Osteocyte (in vitro differentiated cells): ENCODE data around the gene BST2. TPM values are rescaled to one million over a fixed set of nuclear protein-coding genes. Genes with fewer than 3 reads are reported as not detected.

Experiments
- DNase-seq: peaks from one replicate; pipeline ENCODE4 v3.0.0; 2021; ENCODE audit warnings: mixed read lengths; ENCODE audit not compliant: unreplicated experiment; ENCODE audit errors: extremely low spot score
- H3K27ac Mint-ChIP-seq: one replicate; pipeline ENCODE4 v1.8.0; 2021; ENCODE audit warnings: mild to moderate bottlenecking, mixed read lengths; ENCODE audit not compliant: unreplicated experiment
- H3K27me3 Mint-ChIP-seq: one replicate; pipeline ENCODE4 v1.8.0; 2021; ENCODE audit warnings: mixed read lengths; ENCODE audit not compliant: unreplicated experiment
- H3K36me3 Mint-ChIP-seq: one replicate; pipeline ENCODE4 v1.8.0; 2021; ENCODE audit warnings: mixed read lengths; ENCODE audit not compliant: unreplicated experiment
- H3K4me1 Mint-ChIP-seq: one replicate; pipeline ENCODE4 v1.8.0; 2021; ENCODE audit warnings: mixed read lengths; ENCODE audit not compliant: unreplicated experiment
- H3K4me3 Mint-ChIP-seq: one replicate; pipeline ENCODE4 v1.8.0; 2021; ENCODE audit warnings: mild to moderate bottlenecking, moderate library complexity, mixed read lengths; ENCODE audit not compliant: unreplicated experiment
- H3K9me3 Mint-ChIP-seq: one replicate; pipeline ENCODE4 v1.8.0; 2021; ENCODE audit warnings: mixed read lengths; ENCODE audit not compliant: unreplicated experiment
- CTCF ChIP-seq: fragments of 200-600 bp; sonication (generic); IDR thresholded peaks from 2 replicates; pipeline ENCODE4 v1.5.0; 2021; ENCODE audit warnings: antibody characterized with exemption, mild to moderate bottlenecking, moderate library complexity
- long read RNA-seq: library from polyadenylated mRNA; unstranded; transcript quantifications from one replicate; pipeline ENCODE4 v2.0.0, GENCODE V29; 2021
- total RNA-seq: library from RNA; stranded (reverse); gene quantifications from 2 replicates; pipeline ENCODE4 v1.2.1, GENCODE V29; 2021

Gene BST2, protein sequence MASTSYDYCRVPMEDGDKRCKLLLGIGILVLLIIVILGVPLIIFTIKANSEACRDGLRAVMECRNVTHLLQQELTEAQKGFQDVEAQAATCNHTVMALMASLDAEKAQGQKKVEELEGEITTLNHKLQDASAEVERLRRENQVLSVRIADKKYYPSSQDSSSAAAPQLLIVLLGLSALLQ
- total RNA-seq: 1.8 and 2.3 TPM in 2 replicates
- long read RNA-seq, partial matches to known transcripts: 0 of 2 reads
- long read RNA-seq, other reads (novel, unspliced or antisense): 0 of 2 reads

GRCh38 chr19:17405250-17406045 lies at the start of gene BST2:
TSS of gene BST2 (minus strand) at chr19:17405630. CDS start at chr19:17405575, 55 bp downstream.
- no peak for DNase-seq
- Mint-ChIP-seq H3K36me3 (no peaks in the 10 kb centered on the region), H3K4me3 (no peak within 1 kb of the TSS), H3K9me3 (no peaks in the 10 kb centered on the region), H3K27ac (peak within 1 kb of the TSS; percentile 47), H3K4me1 (peaks cover 18% of the 10 kb centered on the region), H3K27me3 (peaks cover 4% of the 10 kb centered on the region)
- no peak for TF ChIP-seq CTCF

GRCh38 chr19:17454576-17455071 lies 49.2 kb upstream of the BST2 start:
- Mint-ChIP-seq H3K27ac (no peak overlapping the region), H3K9me3 (no peaks in the 10 kb centered on the region), H3K4me1 (peaks cover 11% of the 10 kb centered on the region), H3K27me3 (peaks cover 32% of the 10 kb centered on the region), H3K4me3 (no peak overlapping the region), H3K36me3 (no peaks in the 10 kb centered on the region)
- TF ChIP-seq CTCF: no peak
- no peak for DNase-seq

- peaks cover 10% of the 10 kb centered on the region for H3K4me1 Mint-ChIP-seq
- no peak overlapping the region for H3K27ac Mint-ChIP-seq
- DNase-seq: no peak
- H3K4me3 Mint-ChIP-seq: no peak overlapping the region
- no peak for TF ChIP-seq CTCF
- H3K9me3 Mint-ChIP-seq: no peaks in the 10 kb centered on the region
- peaks cover 34% of the 10 kb centered on the region for H3K27me3 Mint-ChIP-seq
- no peaks in the 10 kb centered on the region for H3K36me3 Mint-ChIP-seq
Measured at GRCh38 chr19:17451820-17452219, 46.4 kb upstream of the BST2 start.

DNA sequence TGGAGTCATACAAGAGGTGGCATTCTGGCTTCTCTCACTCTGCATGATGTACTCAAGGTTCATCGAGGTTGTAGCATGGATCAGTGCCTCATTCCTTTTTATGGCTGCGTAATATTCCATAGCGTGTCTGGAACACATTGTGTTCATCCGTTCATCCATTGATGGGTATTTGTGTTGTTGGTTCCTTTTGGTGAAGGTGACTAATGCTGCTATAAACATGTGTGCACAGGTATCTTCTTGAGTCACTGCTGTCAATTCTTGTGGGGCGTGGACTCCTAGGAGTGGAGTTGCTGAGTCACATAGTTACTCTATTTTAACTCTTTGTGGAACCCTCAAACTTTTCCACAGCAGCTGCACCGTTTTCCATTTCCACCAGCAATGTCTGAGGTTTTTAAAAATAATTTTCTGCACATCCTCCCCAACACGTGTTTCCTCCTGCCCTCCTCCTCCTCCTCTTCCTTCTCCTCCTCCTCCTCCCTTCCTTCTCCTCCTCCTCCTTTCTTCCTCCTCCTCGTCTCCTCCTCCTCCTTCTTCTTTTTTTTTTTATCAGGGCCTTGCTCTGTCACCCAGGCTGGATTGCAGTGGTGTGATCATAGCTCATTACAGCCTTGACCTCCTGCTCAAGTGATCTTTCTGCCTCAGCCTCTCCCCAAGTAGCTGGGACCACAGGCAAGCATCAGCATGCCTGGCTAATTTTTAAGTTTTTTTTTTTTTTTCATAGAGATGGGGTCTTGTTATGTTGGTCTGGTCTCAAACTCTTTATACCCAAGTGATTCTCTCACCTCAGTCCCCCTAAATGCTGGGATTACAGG lies 45.0 kb upstream of the BST2 start:
- H3K4me3 Mint-ChIP-seq: no peak overlapping the region
- TF ChIP-seq CTCF: no peak
- peaks cover 29% of the 10 kb centered on the region for H3K27me3 Mint-ChIP-seq

More for the DNA sequence above, 45.0 kb upstream of the BST2 start:
- Mint-ChIP-seq H3K27ac (no peak overlapping the region), H3K9me3 (no peaks in the 10 kb centered on the region), H3K4me1 (peaks cover 10% of the 10 kb centered on the region), H3K36me3 (no peaks in the 10 kb centered on the region)
- DNase-seq: no peak
